Endothelial cell (in vitro differentiated cells): ENCODE data around the gene NT5C2. TPM values are rescaled to one million over a fixed set of nuclear protein-coding genes. Genes with fewer than 3 reads are reported as not detected.

Experiments used
- DNase-seq: peaks from one replicate; pipeline ENCODE4 v3.0.0; 2021; ENCODE audit warnings: low spot score
- H3K27ac Mint-ChIP-seq: one replicate; pipeline ENCODE4 v1.8.0; 2021; ENCODE audit warnings: mixed read lengths, inconsistent platforms; ENCODE audit not compliant: unreplicated experiment
- H3K27me3 Mint-ChIP-seq: one replicate; pipeline ENCODE4 v1.8.0; 2021; ENCODE audit warnings: mild to moderate bottlenecking, moderate library complexity, mixed read lengths, inconsistent platforms; ENCODE audit not compliant: unreplicated experiment
- H3K36me3 Mint-ChIP-seq: one replicate; pipeline ENCODE4 v1.8.0; 2021; ENCODE audit warnings: mild to moderate bottlenecking, low read depth, mixed read lengths, inconsistent platforms; ENCODE audit not compliant: unreplicated experiment
- H3K4me1 Mint-ChIP-seq: one replicate; pipeline ENCODE4 v1.8.0; 2021; ENCODE audit warnings: mild to moderate bottlenecking, mixed read lengths, inconsistent platforms; ENCODE audit not compliant: unreplicated experiment
- H3K4me3 Mint-ChIP-seq: one replicate; pipeline ENCODE4 v1.8.0; 2021; ENCODE audit warnings: mild to moderate bottlenecking, mixed read lengths, inconsistent platforms; ENCODE audit not compliant: unreplicated experiment
- H3K9me3 Mint-ChIP-seq: one replicate; pipeline ENCODE4 v1.8.0; 2021; ENCODE audit warnings: mixed read lengths, inconsistent platforms; ENCODE audit not compliant: unreplicated experiment
- CTCF ChIP-seq: fragments of 200-600 bp; sonication (generic); IDR thresholded peaks from one replicate; pipeline ENCODE4 v1.5.0; 2021; ENCODE audit warnings: antibody characterized with exemption; ENCODE audit not compliant: unreplicated experiment
- total RNA-seq: library from RNA; stranded (reverse); fragmentation: NEBNext Ultra II Directional; extraction: Animal tissue kit (Norgen Biotek cat#: 25700); gene quantifications from one replicate; pipeline ENCODE4 v1.2.1, GENCODE V29; 2021; ENCODE audit not compliant: unreplicated experiment

NT5C2 gene
- total RNA-seq, 1 donor from 2014 or later, result 88.2 TPM

- TF ChIP-seq CTCF, result no peak
- Mint-ChIP-seq H3K27me3 (peaks cover 2% of the 10 kb centered on the region), H3K9me3 (no peaks in the 10 kb centered on the region), H3K27ac (no peak overlapping the region), H3K4me3 (no peak overlapping the region), H3K36me3 (no peaks in the 10 kb centered on the region), H3K4me1 (peaks cover 4% of the 10 kb centered on the region)
- DNase-seq, result no peak
Measured at GRCh38 chr10:103054621-103055020, 138.5 kb downstream of the NT5C2 start.

- peaks cover 4% of the 10 kb centered on the region for H3K4me1 Mint-ChIP-seq
- no peak overlapping the region for H3K4me3 Mint-ChIP-seq
Measured at GRCh38 chr10:103053659-103054581, 139.2 kb downstream of the NT5C2 start.

GRCh38 chr10:103049237-103049636 is 143.8 kb downstream of the NT5C2 start:
- Mint-ChIP-seq H3K27ac (no peak overlapping the region), H3K36me3 (no peaks in the 10 kb centered on the region), H3K9me3 (no peaks in the 10 kb centered on the region), H3K4me1 (peaks cover 4% of the 10 kb centered on the region), H3K27me3 (peaks cover 2% of the 10 kb centered on the region), H3K4me3 (no peak overlapping the region)
- TF ChIP-seq CTCF, result no peak
- no peak for DNase-seq

More at GRCh38 chr10:103053659-103054581, 139.2 kb downstream of the NT5C2 start:
- Mint-ChIP-seq H3K9me3 (no peaks in the 10 kb centered on the region), H3K27ac (no peak overlapping the region), H3K27me3 (peaks cover 2% of the 10 kb centered on the region), H3K36me3 (no peaks in the 10 kb centered on the region)
- peak; percentile 39 for DNase-seq
- no peak for TF ChIP-seq CTCF

- TF ChIP-seq CTCF, result no peak
- Mint-ChIP-seq H3K9me3 (no peaks in the 10 kb centered on the region), H3K27ac (no peak overlapping the region), H3K4me3 (no peak overlapping the region), H3K4me1 (peaks cover 5% of the 10 kb centered on the region), H3K27me3 (peaks cover 2% of the 10 kb centered on the region), H3K36me3 (no peaks in the 10 kb centered on the region)
- no peak for DNase-seq
Measured at GRCh38 chr10:103047381-103047780, 145.7 kb downstream of the NT5C2 start.

GRCh38 chr10:103045961-103046360 is 147.1 kb downstream of the NT5C2 start:
- Mint-ChIP-seq H3K27ac (no peak overlapping the region), H3K36me3 (no peaks in the 10 kb centered on the region), H3K27me3 (peaks cover 2% of the 10 kb centered on the region), H3K9me3 (no peaks in the 10 kb centered on the region), H3K4me3 (no peak overlapping the region), H3K4me1 (peaks cover 8% of the 10 kb centered on the region)
- TF ChIP-seq CTCF, result no peak
- no peak for DNase-seq
